Middle frontal gyrus (tissue), 1 donor: ENCODE measurements around the gene METTL27.
"Not testable (repeated sequence)": the region's sequence is repeated elsewhere in the genome, so short reads cannot be mapped to it uniquely, and the experiment has no call there.

Source experiments
- DNase-seq: peaks from one replicate; pipeline ENCODE4 v3.0.0-alpha.2; 2015; ENCODE audit warnings: low spot score; ENCODE audit errors: extremely low spot score

The METTL27 gene

GRCh38 chr7:73821597-73822285 is 20.6 kb downstream of the METTL27 start:
- DNase-seq, result not testable (repeated sequence)

- no peak for DNase-seq
Observed at GRCh38 chr7:73820013-73820412, 22.3 kb downstream of the METTL27 start.

DNA sequence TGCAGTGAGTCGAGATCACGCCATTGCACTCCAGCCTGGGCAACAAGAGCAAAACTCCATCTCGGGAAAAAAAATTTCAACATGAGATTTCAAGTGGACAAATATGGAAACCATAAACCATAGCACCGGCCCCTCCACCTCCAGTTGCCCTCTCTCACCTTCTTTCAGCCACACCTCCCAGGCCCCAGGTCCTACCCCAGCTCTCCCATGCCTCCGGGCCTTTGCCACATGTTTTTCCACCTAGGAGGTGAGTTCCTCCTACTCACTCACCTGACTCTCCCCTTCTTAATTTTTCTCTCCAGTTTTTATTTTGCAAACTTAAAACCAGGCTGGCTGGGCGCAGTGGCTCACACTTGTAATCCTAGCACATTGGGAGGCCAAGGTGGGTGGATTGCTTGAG is 25.2 kb downstream of the METTL27 start:
- no peak for DNase-seq

DNA sequence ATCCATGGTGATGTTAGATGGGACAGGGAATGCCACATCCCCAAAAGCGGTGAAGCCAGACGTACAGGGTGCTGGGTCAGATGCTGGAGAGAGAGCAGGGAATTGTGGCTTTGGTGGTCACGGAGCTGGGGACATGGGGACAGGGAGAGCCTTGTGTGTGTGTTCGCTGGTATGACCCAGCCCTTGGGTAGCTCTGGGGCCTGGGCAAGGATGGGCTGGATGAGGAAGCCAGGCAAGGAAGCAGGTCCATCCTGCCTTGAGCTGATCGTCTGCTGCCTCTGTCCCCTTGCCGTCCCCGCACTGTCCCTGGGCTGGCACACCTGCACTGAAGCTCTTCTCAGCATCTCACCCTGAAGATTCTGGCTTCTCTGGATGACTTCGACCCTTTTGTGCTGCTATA is 26.9 kb downstream of the METTL27 start:
- DNase-seq, result no peak

DNA sequence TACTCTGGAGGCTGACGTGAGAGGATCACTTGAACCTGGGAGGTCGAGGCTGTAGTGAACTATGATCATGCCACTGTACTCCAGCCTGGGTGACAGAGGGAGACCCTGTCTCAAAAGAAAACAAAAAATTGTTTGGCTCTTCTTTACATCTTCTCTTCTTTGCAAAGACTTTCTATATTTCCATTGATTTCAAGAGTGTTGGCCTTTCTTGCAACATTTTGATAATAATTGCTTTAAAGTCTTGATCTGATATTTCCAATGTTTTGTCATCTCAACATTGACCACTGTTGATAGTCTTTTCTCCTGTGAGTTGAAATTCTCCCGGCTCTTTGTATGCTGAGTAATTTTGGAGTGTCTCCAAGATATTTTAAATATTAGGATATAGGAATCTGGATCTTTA is 29.3 kb downstream of the METTL27 start:
- DNase-seq, result no peak

GRCh38 chr7:73811760-73812168 is 30.6 kb downstream of the METTL27 start:
- no peak for DNase-seq

GRCh38 chr7:73810998-73811360 is 31.3 kb downstream of the METTL27 start:
- no peak for DNase-seq

- no peak for DNase-seq
Observed at GRCh38 chr7:73809467-73809951, 32.8 kb downstream of the METTL27 start.

GRCh38 chr7:73802459-73802858 is 39.9 kb downstream of the METTL27 start:
- no peak for DNase-seq

DNA sequence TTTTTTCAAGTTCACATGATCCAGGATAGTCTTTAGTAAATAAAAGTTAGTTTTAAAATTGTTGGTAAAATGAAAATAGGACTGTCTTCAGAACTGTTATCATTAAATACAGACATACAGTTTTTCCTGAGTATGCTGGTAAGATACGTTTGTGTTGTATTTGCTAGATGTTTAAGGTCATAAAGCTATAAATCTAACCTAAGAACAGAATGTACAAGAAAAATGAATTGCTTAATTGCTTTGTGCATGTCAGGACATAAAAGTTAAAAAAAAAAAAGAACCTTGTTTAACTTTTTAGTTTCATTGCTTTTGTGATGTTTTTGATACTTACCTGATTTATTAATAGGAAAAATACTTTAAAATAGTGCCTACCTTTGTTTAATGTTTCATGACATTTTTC is 40.7 kb downstream of the METTL27 start:
- DNase-seq, result no peak

DNA sequence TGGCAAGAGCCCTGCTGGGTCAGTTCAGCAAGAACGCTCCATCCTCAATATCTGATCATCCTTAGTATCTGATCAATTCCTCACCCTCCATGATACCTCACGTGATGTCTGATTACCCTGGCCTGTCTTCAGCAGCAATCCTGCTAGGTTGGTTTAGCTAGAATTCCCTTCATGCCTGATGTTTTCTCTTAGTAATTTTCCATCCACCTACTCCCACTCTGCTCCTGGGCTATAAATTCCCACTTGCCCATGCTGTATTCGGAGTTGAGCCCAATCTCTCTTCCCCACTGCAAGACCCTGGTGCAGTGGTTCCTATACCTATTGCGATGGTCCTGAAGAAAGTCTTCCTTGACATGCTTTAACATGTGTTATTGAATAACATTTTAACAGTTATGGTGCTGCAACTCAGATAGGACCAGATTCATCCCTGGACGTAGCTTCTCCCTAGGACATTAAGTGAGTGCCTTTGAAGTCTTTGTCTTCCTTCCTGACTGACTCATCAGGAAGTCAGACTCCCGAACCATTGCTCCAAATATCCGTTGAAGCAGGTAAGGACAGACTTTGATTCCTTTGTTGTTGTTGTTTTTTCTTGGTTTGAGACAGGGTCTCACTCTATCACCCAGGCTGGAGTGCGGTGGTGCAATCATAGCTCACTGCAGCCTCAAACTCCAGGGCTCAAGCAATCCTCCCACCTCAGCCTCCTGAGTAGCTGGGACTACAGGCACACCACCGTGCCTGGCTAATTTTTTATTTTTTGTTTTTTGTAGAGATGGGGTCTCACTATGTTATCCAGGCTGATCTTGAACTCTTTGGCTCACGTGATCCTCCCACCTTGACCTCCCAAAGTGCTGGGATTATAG is 42.8 kb downstream of the METTL27 start:
- DNase-seq, result no peak

DNA sequence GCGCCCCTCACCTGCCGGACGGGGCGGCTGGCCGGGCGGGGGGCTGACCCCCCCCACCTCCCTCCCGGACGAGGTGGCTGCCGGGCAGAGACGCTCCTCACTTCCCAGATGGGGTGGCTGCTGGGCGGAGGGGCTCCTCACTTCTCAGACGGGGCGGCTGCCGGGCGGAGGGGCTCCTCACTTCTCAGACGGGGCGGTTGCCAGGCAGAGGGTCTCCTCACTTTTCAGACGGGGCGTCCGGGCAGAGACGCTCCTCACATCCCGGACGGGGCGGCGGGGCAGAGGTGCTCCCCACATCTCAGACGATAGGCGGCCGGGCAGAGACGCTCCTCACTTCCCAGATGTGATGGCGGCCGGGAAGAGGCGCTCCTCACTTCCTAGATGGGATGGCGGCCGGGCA is 45.1 kb downstream of the METTL27 start:
- not testable (repeated sequence) for DNase-seq

GRCh38 chr7:73796656-73797055 is 45.7 kb downstream of the METTL27 start:
- DNase-seq, result not testable (repeated sequence)

DNA sequence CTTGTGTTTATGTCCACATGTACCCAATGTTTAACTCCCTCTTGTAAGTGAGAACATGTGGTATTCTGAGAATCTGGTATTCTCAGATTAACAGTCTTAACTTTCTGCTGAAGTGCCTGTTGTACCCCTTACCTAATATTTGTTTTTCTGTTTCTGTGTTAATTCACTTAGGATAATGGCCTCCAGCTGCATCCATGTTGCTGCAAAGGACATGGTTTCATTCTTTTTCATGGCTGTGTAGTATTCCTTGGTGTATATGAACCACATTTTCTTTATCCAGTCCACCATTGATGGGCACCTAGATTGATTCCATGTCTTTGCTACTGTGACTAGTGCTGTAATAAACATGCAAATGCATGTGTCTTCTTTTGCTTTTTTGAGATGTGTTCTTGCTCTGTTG is 47.1 kb downstream of the METTL27 start:
- DNase-seq, result not testable (repeated sequence)

GRCh38 chr7:73791170-73791690 is 51.1 kb downstream of the METTL27 start:
- DNase-seq, result not testable (repeated sequence)

DNA sequence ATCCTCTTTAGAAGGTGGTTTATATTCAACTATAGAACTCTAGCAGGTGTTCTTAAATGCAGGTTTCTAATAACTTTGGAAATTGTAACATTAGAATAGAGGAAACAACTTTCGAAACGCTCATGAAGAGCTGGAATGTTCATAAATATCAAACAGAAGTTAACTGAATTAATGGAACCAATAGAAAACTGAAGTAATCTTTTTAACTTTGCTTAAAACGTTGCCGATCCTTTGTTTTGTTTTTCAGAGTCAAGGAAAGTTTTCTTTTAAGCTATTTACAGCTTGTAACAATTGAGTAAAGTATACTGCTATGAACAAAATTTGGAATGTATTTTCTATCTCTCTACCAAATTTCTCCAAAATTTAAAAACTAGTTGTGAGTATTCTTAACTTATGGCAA is 53.3 kb downstream of the METTL27 start:
- DNase-seq, result no peak

DNA sequence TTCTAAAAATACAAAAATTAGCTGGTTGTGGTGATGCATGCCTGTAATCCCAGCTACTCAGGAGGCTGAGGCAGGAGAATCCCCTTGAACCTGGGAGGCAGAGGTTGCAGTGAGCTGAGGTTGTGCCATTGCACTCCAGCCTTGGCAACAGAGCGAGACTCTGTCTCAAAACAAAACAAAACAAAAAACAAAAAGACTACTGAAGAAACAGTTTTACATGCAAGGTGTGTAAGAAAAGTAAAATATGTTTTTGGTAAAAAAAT is 54.6 kb downstream of the METTL27 start:
- not testable (repeated sequence) for DNase-seq

- no peak for DNase-seq
Observed at GRCh38 chr7:73786588-73786987, 55.7 kb downstream of the METTL27 start.
